ENCODE measurements around the gene NATD1. TPM values are rescaled to one million over a fixed set of nuclear protein-coding genes. Genes with fewer than 3 reads are reported as not detected.

Gene NATD1
- total and polyA plus RNA-seq, 5 experiments from 2014 or later: 0.60 to 9.3 (median 1.2) TPM

DNA sequence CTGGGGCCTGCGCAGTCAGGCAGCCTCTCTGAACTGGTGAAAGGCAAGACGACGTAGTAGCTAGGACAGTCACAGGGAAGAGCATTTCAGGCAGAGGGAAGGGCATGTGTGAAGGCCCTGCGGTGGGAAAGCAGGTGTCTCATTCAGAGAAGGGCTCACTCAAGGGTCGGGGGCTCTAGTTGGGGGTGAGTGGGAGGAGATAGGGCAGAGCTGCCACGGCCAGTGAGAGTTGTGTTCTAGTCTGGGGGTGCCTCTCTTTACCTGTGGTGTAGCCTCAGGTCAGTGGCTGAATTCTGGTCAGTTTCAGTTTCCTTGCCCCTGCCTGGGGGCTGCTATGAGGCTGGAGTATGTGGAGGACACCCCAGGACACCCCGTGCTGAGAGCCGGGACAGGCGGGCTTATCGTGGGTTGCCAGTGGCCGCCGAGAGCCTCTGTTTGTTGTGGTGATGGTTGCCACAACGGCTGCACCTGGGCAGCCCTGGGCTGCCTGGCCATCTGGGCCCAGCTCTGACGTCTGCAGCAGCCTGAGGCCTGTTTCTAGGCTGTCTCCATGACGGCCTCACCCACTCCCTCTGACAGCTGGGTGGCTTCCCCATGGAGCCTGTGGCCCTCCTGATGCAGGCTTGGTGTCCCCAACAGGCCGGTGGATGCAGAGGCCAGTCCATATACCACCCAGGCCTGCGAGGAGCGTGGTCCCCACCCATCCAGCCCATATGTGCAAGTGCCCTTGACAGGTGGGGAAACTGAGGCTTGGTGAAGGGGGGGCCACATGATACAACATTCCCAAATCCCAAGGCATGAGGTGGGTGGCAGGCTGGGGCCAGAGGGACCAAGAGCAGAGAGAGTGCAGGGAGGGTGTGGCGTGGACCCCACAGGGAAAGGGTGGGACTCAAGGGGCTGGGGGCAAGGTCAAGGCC, 42.1 kb upstream of the NATD1 start:
- POLR2A ChIA-PET: no interaction called here
- DNase-seq (no peak), ATAC-seq (no peak)
- Mint-ChIP-seq H3K9me3 (peaks cover 0 to 35% (median 9%) of the 10 kb centered on the region in 9 donors), H3K4me1 (peaks cover 17 to 42% (median 26%) of the 10 kb centered on the region in 4 donors), H3K27me3 (peaks cover 2 to 17% (median 6%) of the 10 kb centered on the region in 5 donors), H3K27ac (peak overlapping the region in 5 of 10 donors; percentile 20 to 79 (median 63)), H3K36me3 (peaks cover 0 to 40% (median 4%) of the 10 kb centered on the region in 3 donors), H3K4me3 (no peak overlapping the region)

DNA sequence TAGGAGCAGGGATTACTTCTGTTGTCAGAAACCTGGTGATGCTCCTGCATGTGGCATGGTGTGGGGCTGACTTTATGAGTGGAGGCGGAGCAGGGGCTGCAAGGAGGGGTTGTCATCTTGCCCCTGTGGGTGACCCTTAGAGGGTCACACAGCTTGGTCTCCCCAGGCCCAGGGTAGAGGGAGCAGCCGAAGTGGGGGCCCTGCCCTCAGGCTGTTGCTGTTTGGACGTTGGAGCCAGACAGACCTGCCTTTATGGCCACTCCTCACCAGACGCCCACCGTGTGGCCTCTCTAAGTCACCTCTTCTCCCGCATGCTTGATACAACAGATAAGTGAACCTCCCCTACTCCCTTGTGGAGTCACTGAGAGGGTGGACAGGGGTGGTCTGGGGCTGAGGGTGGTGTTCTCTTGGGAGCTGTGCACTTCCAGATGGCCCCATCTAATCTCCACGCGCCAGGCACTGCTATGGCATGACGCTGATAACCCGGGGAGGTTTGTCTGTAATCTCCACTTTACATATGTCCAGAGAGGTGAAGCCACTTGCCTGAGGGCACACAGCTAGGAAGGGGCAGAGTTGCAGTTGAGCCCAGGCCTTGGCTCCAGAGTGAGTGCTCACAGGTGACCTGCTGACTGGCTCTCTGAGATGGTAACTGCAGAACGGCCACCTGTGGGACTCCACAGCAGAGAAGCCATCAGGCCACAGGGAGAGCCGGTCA, 41.3 kb upstream of the NATD1 start:
- peaks cover 0 to 35% (median 9%) of the 10 kb centered on the region in 9 donors for H3K9me3 Mint-ChIP-seq
- POLR2A ChIA-PET: interaction anchor here (0.6 kb wide), 1 partner anchor 17 kb away, joined by 10 read pairs; no protein-coding TSS in a partner anchor

DNA sequence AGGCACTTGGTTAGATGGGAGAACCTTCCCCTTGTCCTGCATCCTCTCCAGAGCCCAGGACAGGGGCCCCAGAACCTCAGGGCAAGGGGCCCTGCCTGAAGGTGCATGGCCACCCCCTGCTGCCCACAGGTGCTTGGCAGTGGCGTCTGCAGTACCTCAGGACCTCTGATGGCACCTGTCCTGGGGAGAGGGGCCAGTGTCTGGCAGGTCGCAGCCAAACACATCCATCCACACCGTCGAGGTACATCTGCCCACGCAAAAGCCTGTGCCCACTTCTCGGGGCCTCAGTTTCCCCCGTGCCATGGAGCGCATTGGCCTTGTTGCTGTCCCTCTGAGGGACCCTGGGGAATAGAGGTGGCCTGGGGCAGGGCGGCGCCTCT, 40.6 kb upstream of the NATD1 start:
- Mint-ChIP-seq H3K27me3 (peaks cover 2 to 17% (median 6%) of the 10 kb centered on the region in 5 donors), H3K9me3 (peaks cover 0 to 33% (median 9%) of the 10 kb centered on the region in 9 donors), H3K4me3 (no peak overlapping the region), H3K4me1 (peaks cover 17 to 56% (median 33%) of the 10 kb centered on the region in 4 donors), H3K27ac (no peak overlapping the region), H3K36me3 (peaks cover 0 to 26% (median 0%) of the 10 kb centered on the region in 3 donors)
- POLR2A ChIA-PET: interaction anchor here (0.6 kb wide), 1 partner anchor 16 kb away, joined by 10 read pairs; no protein-coding TSS in a partner anchor
- no peak for ATAC-seq
- no peak for DNase-seq

More for the DNA sequence above, 41.3 kb upstream of the NATD1 start:
- Mint-ChIP-seq H3K27me3 (peaks cover 2 to 17% (median 6%) of the 10 kb centered on the region in 5 donors), H3K4me1 (peaks cover 17 to 50% (median 30%) of the 10 kb centered on the region in 4 donors), H3K36me3 (peaks cover 0 to 32% (median 0%) of the 10 kb centered on the region in 3 donors), H3K4me3 (no peak overlapping the region), H3K27ac (peak overlapping the region in 7 of 10 donors; percentile 16 to 79 (median 33))
- ATAC-seq (no peak), DNase-seq (no peak)

DNA sequence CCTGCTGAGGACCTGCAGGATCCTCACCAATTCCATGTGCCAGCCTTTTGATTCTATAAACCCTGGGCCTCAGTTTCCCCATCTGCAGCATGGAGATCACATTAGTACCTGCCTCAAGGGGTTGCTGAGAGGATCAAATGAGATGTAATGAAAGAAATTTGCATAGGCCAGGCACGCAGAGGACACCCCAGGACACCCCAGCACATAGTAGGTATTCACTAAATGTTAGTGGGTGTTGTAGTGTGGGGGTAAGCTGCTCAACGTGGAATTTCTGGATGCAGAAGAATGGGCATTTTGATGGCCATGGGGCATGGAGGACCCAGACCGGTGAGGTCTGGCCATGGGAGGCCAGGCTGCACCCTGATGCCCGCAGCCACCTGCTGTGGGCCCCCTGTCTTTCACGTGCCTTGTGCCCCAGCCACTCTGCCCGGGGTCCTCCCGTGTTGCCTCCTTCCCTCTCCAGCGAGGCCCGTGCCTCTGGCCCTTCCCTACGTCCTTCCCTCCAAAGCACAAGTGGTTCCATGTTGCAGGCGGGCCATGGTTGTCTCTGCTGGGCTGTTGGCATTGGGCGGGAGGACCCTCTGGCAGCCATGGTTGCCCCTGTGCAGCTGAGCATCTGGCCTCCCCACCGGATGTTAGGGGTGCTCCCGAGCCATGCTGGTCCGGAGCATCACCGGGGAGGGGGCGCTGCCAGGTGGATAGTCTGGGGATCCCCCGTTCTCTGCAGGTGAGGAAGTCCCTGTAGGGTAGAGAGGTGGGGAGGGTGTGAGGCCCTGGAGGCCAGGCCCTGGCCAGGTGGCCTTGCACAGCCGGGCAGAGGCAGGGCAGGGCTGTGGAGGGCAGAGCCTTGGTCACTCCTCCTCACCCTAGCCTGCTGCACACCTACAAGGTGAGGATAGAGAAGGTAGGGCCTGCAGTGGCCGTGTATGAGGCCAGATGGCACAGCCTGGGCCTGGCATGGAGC, 39.9 kb upstream of the NATD1 start:
- no peak for ATAC-seq
- peak overlapping the region in 5 of 10 donors; percentile 14 to 46 (median 24) for H3K27ac Mint-ChIP-seq

DNA sequence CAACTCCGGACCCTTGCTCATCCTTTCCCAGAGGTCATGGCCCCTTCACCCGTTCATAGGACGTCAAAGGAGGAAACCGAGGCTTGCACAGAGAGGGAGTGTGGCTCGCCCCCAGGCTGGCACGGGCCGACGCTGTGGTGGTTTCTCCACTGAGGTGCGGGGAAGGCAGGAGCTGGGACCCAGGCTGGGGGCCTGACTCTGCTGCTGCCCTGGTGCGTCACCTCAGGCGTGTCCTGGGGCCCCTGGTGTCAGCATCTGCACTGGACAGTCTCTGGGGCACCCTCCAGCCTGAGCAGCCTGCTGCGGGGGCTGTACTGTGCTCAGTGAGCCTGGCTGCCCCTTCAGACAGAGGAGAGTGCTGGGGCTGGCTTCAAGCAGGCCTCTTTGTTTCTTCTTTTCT, 38.7 kb upstream of the NATD1 start:
- Mint-ChIP-seq H3K27ac (peak overlapping the region in 1 of 10 donors; percentile 41), H3K27me3 (peaks cover 2 to 17% (median 6%) of the 10 kb centered on the region in 5 donors), H3K4me3 (no peak overlapping the region), H3K36me3 (peaks cover 0 to 20% (median 0%) of the 10 kb centered on the region in 3 donors), H3K9me3 (peaks cover 0 to 25% (median 8%) of the 10 kb centered on the region in 9 donors), H3K4me1 (peaks cover 25 to 75% (median 51%) of the 10 kb centered on the region in 4 donors)
- no peak for ATAC-seq
- POLR2A ChIA-PET: no interaction called here
- DNase-seq: no peak

More for the DNA sequence above, 39.9 kb upstream of the NATD1 start:
- Mint-ChIP-seq H3K4me3 (peak overlapping the region in 1 of 10 donors; percentile 19), H3K36me3 (peaks cover 0 to 22% (median 0%) of the 10 kb centered on the region in 3 donors), H3K9me3 (peaks cover 0 to 30% (median 9%) of the 10 kb centered on the region in 9 donors), H3K4me1 (peaks cover 16 to 63% (median 38%) of the 10 kb centered on the region in 4 donors), H3K27me3 (peaks cover 2 to 17% (median 6%) of the 10 kb centered on the region in 5 donors)
- POLR2A ChIA-PET: no interaction called here
- DNase-seq: no peak

DNA sequence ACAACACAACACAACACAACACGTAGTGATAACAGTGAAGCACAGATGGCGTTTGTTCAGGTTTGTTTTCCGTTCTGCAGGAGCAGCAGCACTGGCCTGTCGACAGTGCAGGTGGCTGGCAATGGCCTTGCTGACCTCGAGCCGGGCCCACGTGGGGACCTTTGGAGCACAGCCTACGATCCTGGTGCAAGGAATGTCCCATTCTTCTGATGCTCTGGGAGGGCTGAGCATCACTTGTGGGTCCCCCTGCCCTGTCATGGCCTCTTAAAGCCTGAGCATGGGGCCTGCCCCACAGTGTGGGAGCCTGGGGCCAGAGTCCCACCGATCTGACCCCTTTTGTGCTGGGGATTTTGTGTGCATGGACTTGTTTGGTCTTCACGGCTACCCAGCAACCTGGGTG, 38.1 kb upstream of the NATD1 start:
- peaks cover 0 to 20% (median 0%) of the 10 kb centered on the region in 3 donors for H3K36me3 Mint-ChIP-seq
- DNase-seq (no peak), ATAC-seq (no peak)
- peaks cover 27 to 76% (median 56%) of the 10 kb centered on the region in 4 donors for H3K4me1 Mint-ChIP-seq
- H3K9me3 Mint-ChIP-seq: peaks cover 0 to 25% (median 8%) of the 10 kb centered on the region in 9 donors
- H3K27me3 Mint-ChIP-seq: peaks cover 2 to 17% (median 6%) of the 10 kb centered on the region in 5 donors
- H3K27ac Mint-ChIP-seq: peak overlapping the region in 3 of 10 donors; percentile 14 to 69 (median 40)
- no peak overlapping the region for H3K4me3 Mint-ChIP-seq
- POLR2A ChIA-PET: no interaction called here

DNA sequence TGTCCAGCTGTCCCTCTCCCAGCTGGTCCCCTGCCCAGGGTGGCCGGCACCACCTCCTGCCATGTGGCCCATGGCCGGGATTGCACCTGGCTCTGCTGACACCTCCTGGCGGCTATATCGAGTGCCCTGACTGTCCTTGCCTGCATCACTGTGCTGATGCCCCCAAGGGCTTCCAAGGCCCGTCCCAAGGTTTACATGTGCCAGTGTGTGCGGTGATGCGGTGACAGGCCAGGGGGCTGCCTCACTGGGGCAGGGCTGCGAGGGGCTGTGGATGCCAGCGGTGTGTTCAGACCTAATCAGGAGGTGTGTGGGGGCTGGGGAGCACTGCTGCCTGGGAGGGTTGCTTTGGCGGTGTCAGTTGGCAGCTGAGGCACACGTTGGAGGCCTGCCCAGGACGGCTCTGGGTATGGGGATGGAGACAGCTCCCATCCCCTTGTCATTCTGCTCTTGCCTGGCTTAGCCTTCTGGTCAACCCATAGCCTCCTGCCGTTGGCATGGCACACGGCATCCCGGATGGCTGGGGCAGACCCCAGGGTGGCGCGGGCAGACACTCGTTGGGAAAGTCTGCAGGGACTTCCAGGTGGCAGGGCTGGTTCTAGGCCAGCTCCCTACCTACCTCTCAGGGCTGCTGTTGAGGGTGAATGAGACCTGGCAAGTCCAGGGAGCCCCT, 36.8 kb upstream of the NATD1 start:
- Mint-ChIP-seq H3K4me1 (peaks cover 39 to 77% (median 65%) of the 10 kb centered on the region in 4 donors), H3K36me3 (peaks cover 0 to 20% (median 0%) of the 10 kb centered on the region in 3 donors), H3K27me3 (peaks cover 2 to 14% (median 6%) of the 10 kb centered on the region in 5 donors), H3K27ac (peak overlapping the region in 7 of 10 donors; percentile 52 to 73 (median 65)), H3K9me3 (peaks cover 0 to 23% (median 8%) of the 10 kb centered on the region in 9 donors), H3K4me3 (peak overlapping the region in 1 of 10 donors; percentile 39)
- POLR2A ChIA-PET: interaction anchor here (1.0 kb wide), 1 partner anchor 77 kb away, joined by 3 read pairs; no protein-coding TSS in a partner anchor
- DNase-seq (no peak), ATAC-seq (no peak)

DNA sequence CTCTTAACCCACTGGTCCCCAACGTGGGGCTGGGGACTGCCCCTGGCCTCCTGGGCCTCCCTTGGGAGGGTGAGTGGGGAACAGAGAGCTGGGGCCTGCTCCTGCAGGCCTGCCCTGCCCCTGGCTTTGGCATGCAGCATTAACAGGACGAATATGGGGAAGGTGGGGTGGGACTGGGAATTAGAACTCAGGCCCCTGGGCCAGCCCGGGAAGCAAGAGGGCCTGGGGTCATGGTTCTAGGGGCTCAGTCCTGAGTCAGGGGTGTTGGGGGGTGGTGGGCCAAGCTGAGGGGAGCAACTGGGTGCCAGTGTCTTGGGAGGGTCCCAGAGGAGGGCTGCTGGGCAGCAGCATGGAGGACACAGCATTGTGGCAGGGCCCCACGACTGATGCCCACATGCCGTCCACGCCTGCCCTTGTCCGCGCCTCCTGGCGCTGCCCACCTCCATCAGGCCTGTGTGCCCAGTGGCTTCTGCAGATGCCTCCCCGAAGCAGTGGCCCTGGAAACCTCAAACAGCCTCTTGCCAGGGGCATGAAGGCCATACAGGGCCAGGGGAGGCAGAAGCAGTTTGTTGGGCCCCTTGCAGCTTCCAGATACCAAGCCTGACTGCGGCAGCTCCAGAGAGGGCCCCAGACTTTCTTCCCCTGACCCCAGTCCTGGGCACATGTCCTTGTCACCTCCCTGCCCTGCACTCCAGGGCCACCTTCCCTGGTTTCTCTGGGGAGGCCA, 36.1 kb upstream of the NATD1 start:
- peak overlapping the region in 8 of 10 donors; percentile 55 to 98 (median 94) for H3K27ac Mint-ChIP-seq
- peaks cover 0 to 16% (median 8%) of the 10 kb centered on the region in 9 donors for H3K9me3 Mint-ChIP-seq
- peak overlapping the region in 4 of 10 donors; percentile 39 to 95 (median 90) for H3K4me3 Mint-ChIP-seq
- DNase-seq (no peak), ATAC-seq (no peak)
- peaks cover 0 to 17% (median 0%) of the 10 kb centered on the region in 3 donors for H3K36me3 Mint-ChIP-seq
- peaks cover 0 to 12% (median 3%) of the 10 kb centered on the region in 5 donors for H3K27me3 Mint-ChIP-seq
- H3K4me1 Mint-ChIP-seq: peaks cover 33 to 71% (median 59%) of the 10 kb centered on the region in 4 donors
- POLR2A ChIA-PET: interaction anchor here (1.0 to 2.0 kb wide), 2 partner anchors 76 to 246 kb away, joined by 3 to 10 read pairs; partner anchors contain the start of gene USP22

DNA sequence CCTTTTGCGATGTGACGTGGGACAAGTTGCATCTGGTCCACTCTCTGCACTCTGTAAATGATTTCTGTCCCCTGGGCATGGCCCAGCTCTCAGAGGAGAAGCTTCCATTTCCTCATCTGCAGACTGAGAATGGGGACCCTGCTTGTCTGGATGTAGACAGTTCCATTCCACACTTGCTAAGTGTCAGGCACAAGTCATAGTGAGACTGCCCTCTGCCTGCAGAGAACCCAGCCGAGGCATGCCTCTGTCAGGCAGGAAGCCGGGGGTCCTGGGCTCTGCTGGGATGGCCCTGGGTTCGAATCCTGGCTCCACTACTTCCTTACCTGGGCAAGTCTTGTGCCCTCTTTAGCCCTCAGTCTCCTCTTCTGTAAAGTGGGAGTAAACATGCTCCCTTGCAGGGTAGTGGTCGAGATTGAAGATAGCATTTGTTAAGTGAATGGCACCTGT, 35.4 kb upstream of the NATD1 start:
- peak overlapping the region; percentile 86 to 98 (median 96) for H3K27ac Mint-ChIP-seq

More for the DNA sequence above, 35.4 kb upstream of the NATD1 start:
- Mint-ChIP-seq H3K27me3 (peaks cover 0 to 12% (median 3%) of the 10 kb centered on the region in 5 donors), H3K4me3 (peak overlapping the region in 9 of 10 donors; percentile 38 to 97 (median 93)), H3K36me3 (peaks cover 0 to 17% (median 0%) of the 10 kb centered on the region in 3 donors), H3K4me1 (peaks cover 31 to 70% (median 58%) of the 10 kb centered on the region in 4 donors), H3K9me3 (peaks cover 0 to 14% (median 8%) of the 10 kb centered on the region in 9 donors)
- no peak for DNase-seq
- POLR2A ChIA-PET: interaction anchor here (1.0 to 3.8 kb wide), 8 partner anchors 12 to 245 kb away, joined by 3 to 53 read pairs (median 5); partner anchors contain the start of genes NATD1 and USP22
- ATAC-seq: no peak
